ENCODE measurements around the gene RUNDC3A. TPM values are rescaled to one million over a fixed set of nuclear protein-coding genes. Genes with fewer than 3 reads are reported as not detected.

RUNDC3A gene
- total RNA-seq, 1 experiment from 2014 or later: 5.2 TPM

GRCh38 chr17:44304651-44305050 lies 3.8 kb upstream of the RUNDC3A start (continued):
- no peak for TF ChIP-seq PREB (CRISPR knock-in tag; IDR thresholded peaks at IDR 0.05; ENCODE audit: borderline replicate concordance)
- no peak for TF ChIP-seq ATF6 (CRISPR knock-in tag; IDR thresholded peaks at IDR 0.05)
- TF ChIP-seq GTF2I (CRISPR knock-in tag; conservative IDR thresholded peaks at IDR 0.05): no peak

GRCh38 chr17:44307387-44308186 lies 814 bp upstream of the RUNDC3A start:
- peaks cover 35% of the 10 kb centered on the region for H3K4me1 Mint-ChIP-seq
- ATAC-seq (peak; percentile 75), DNase-seq (ENCODE audit: low spot score) (peak; percentile 76)
- peaks cover 4% of the 10 kb centered on the region; the same call in 1 of the 2 replicates for H3K36me3 Mint-ChIP-seq
- ChIA-PET POLR2A (interaction anchor here (0.6 to 1.0 kb wide), 6 partner anchors 9 to 86 kb away, joined by 3 to 6 read pairs (median 3); no protein-coding TSS in a partner anchor), CTCF (interaction anchor here (0.9 to 2.5 kb wide), 15 partner anchors 9 to 249 kb away, joined by 3 to 20 read pairs (median 6); partner anchors contain the start of genes FAM171A2, FZD2, GRN and SLC25A39)
- H3K9me3 Mint-ChIP-seq: no peaks in the 10 kb centered on the region
- peaks cover 3% of the 10 kb centered on the region for H3K27me3 Mint-ChIP-seq (ENCODE audit: low read depth)
- peak overlapping the region; percentile 10; the same call in 1 of the 2 replicates for H3K27ac Mint-ChIP-seq
- peak overlapping the region; percentile 69 for H3K4me3 Mint-ChIP-seq
- TF ChIP-seq NR1H2 (CRISPR knock-in tag; IDR thresholded peaks at IDR 0.05) (peak; percentile 43; the same call in 1 of the 2 replicates), ZNF138 (CRISPR knock-in tag; conservative IDR thresholded peaks at IDR 0.05) (no peak), NR2C2 (CRISPR knock-in tag; IDR thresholded peaks at IDR 0.05) (no peak), ETV6 (CRISPR knock-in tag; IDR thresholded peaks at IDR 0.05) (0 out of 2 replicates have a peak, but pooled peaks have one; percentile 9), ELF4 (CRISPR knock-in tag; IDR thresholded peaks at IDR 0.05; ENCODE audit: low read depth) (no peak), ESRRA (CRISPR knock-in tag; IDR thresholded peaks at IDR 0.05; ENCODE audit: borderline replicate concordance) (0 out of 2 replicates have a peak, but pooled peaks have one; percentile 52), FOXK1 (CRISPR knock-in tag; IDR thresholded peaks at IDR 0.05) (0 out of 2 replicates have a peak, but pooled peaks have one; percentile 15), TEAD4 (CRISPR knock-in tag; IDR thresholded peaks at IDR 0.05) (no peak), ZNF396 (CRISPR knock-in tag; IDR thresholded peaks at IDR 0.05; ENCODE audit: borderline replicate concordance) (no peak), ERG (CRISPR knock-in tag; IDR thresholded peaks at IDR 0.05) (no peak), E2F4 (CRISPR knock-in tag; IDR thresholded peaks at IDR 0.05; ENCODE audit: borderline replicate concordance, low read depth) (0 out of 2 replicates have a peak, but pooled peaks have one; percentile 24), PRDM15 (CRISPR knock-in tag; IDR thresholded peaks at IDR 0.05) (peak; percentile 66), SP1 (CRISPR knock-in tag; conservative IDR thresholded peaks at IDR 0.05) (peak; percentile 56), MLX (CRISPR knock-in tag; IDR thresholded peaks at IDR 0.05) (no peak), TP53 (CRISPR knock-in tag; IDR thresholded peaks at IDR 0.05) (no peak), FOXP1 (CRISPR knock-in tag; IDR thresholded peaks at IDR 0.05; ENCODE audit: borderline replicate concordance) (peak; percentile 55; the same call in 1 of the 2 replicates), FOXP4 (CRISPR knock-in tag; IDR thresholded peaks at IDR 0.05) (peak; percentile 8; the same call in 1 of the 2 replicates), KAT7 (CRISPR knock-in tag; IDR thresholded peaks at IDR 0.05; ENCODE audit: borderline replicate concordance) (peak; percentile 72; the same call in 1 of the 2 replicates)

Measured in WTC11 (cell line).